PC-3 (cell line): Measurements from ENCODE around the gene RASD2. TPM values are rescaled to one million over a fixed set of nuclear protein-coding genes. Genes with fewer than 3 reads are reported as not detected.

Experiments used
- ATAC-seq: fragments of 200-7000 bp; cut with Tn5 transposase; 2 replicates; pipeline ENCODE4 v1.9.1; 2020; ENCODE audit warnings: mild to moderate bottlenecking, moderate library complexity
- BruUV-seq: library from RNA; stranded (reverse); fragments of 400-500 nt; replicated peaks from 2 replicates; lab custom pipeline; 2021; lab: Mats Ljungman, UMichigan
- CTCF ChIA-PET: fragments of 300-600 bp; sonication (Branson Sonifier 250); formaldehyde crosslinking; loops from one replicate; lab custom pipeline; 2022; ENCODE audit warnings: antibody characterized with exemption; lab: Charles Lee
- POLR2A ChIA-PET: fragments of 300-600 bp; sonication (Branson Sonifier 250); formaldehyde crosslinking; loops from one replicate; lab custom pipeline; 2022; ENCODE audit warnings: antibody characterized with exemption; ENCODE audit not compliant: unreplicated experiment; lab: Charles Lee
- DNase-seq: peaks from one replicate; pipeline ENCODE4 v3.0.0-alpha.2; 2015
- H2AFZ ChIP-seq: fragments of 300-600 bp; sonication (generic); 2 replicates; pipeline ENCODE4 v1.6.0; 2016; ENCODE audit warnings: antibody characterized with exemption, low read length
- H3F3A ChIP-seq: fragments of 300-600 bp; sonication (generic); one replicate; pipeline ENCODE4 v1.6.0; 2017; ENCODE audit warnings: antibody characterized with exemption, low read length, control low read depth, mild to moderate bottlenecking; ENCODE audit not compliant: unreplicated experiment
- H3K27ac ChIP-seq: fragments of 300-600 bp; sonication (generic); 2 replicates; pipeline ENCODE4 v1.5.1; 2016; ENCODE audit warnings: mild to moderate bottlenecking, low read length
- H3K27me3 ChIP-seq: fragments of 300-600 bp; sonication (generic); 2 replicates; pipeline ENCODE4 v1.6.1; 2016; ENCODE audit warnings: low read length, mixed read lengths
- H3K36me3 ChIP-seq: fragments of 300-600 bp; sonication (generic); 2 replicates; pipeline ENCODE4 v1.6.1; 2016; ENCODE audit warnings: low read depth, mixed run types, low read length, mixed read lengths
- H3K4me1 ChIP-seq: fragments of 300-600 bp; sonication (generic); 2 replicates; pipeline ENCODE4 v1.5.1; 2016; ENCODE audit warnings: low read length; ENCODE audit not compliant: insufficient read depth
- H3K4me2 ChIP-seq: fragments of 300-600 bp; sonication (generic); 2 replicates; pipeline ENCODE4 v1.6.0; 2016; ENCODE audit warnings: low read length
- H3K4me3 ChIP-seq: fragments of 300-600 bp; sonication (generic); 2 replicates; pipeline ENCODE4 v1.5.1; 2016; ENCODE audit warnings: mild to moderate bottlenecking, low read length, mixed read lengths
- H3K79me2 ChIP-seq: fragments of 300-600 bp; sonication (generic); 2 replicates; pipeline ENCODE4 v1.6.1; 2017; ENCODE audit warnings: low read length, mixed read lengths
- H3K9ac ChIP-seq: fragments of 300-600 bp; sonication (generic); 2 replicates; pipeline ENCODE4 v1.6.0; 2016; ENCODE audit warnings: mild to moderate bottlenecking, low read length
- H3K9me2 ChIP-seq: fragments of 300-600 bp; sonication (generic); replicated peaks from 2 replicates; pipeline ENCODE4 v1.6.1; 2016; ENCODE audit warnings: mixed run types, low read length, mixed read lengths
- H3K9me3 ChIP-seq: fragments of 300-600 bp; sonication (generic); 2 replicates; pipeline ENCODE4 v1.6.1; 2016; ENCODE audit warnings: low read length, mixed read lengths
- H4K20me1 ChIP-seq: fragments of 300-600 bp; sonication (generic); 2 replicates; pipeline ENCODE4 v1.6.1; 2016; ENCODE audit warnings: low read length, mixed read lengths
- EZH2 ChIP-seq: fragments of 300-600 bp; sonication (generic); IDR thresholded peaks from one replicate; pipeline ENCODE4 v1.6.1; 2017; ENCODE audit warnings: antibody characterized with exemption, mild to moderate bottlenecking, low read length; ENCODE audit not compliant: unreplicated experiment
- EZH2phosphoT487 ChIP-seq: fragments of 300-600 bp; sonication (generic); IDR thresholded peaks from 2 replicates; pipeline ENCODE4 v1.6.1; 2018; ENCODE audit warnings: mild to moderate bottlenecking, antibody characterized with exemption, low read length, borderline replicate concordance
- intact Hi-C: fragments of 100-400 bp; cut with micrococcal nuclease; formaldehyde crosslinking; loops from 2 replicates; pipeline ENCODE4 v1.9.0; 2023
- total RNA-seq: library from RNA; depleted of rRNA; stranded (reverse); fragments of >200 nt; gene quantifications from 2 replicates; pipeline ENCODE4 v1.2.3, GENCODE V29; 2014
- TF ChIP-seq, protein P1 (sequence below): fragments of 300-600 bp; sonication (generic); conservative IDR thresholded peaks from 2 replicates; pipeline ENCODE4 v1.5.1; 2017; ENCODE audit warnings: antibody characterized with exemption, low read depth, mild to moderate bottlenecking, low read length

The RASD2 gene
- total RNA-seq, 1 experiment from 2014 or later = 0.07 TPM

DNA sequence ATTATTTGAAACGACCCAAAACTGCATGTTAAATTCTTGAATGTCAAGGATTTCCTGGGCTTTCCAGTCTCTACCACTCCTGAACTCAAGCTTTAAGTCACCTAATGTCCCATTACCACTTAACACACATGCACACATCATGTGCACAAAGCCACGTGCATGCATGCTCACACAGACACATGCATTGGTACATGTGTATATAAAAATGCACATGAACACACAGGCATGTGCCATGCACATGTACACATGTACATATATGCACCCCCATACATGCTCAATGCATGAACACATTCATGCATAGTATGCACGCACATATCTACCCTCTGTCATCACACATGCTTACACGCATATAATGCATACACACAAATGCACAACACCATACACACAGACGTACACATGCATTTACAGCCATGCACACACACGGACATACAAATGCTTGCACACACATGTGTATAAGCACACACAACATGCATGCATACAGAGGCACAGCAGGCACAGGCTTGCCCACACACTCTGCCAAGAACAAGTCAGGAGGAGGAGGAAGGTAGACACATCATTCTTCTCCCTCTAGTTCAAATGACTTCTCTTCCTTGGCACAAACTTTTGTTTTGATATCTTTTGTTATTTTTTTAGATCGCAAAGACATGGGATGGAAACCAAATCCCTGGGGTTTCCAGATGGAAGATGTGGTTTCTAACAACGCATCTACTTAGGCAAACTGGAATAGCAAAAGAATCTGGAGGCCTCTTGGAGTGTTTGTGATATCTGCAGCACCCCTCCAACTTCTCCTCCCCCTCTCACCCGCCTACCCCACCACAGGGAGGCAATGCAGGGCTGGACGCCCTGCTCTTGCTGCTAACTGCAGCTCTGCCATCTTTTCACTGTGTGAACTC is 24.6 kb downstream of the RASD2 start:
- H4K20me1 ChIP-seq = no peaks in the 10 kb centered on the region
- BruUV-seq = no TSS peak
- TF ChIP-seq EZH2 (no peak), EZH2phosphoT487 (no peak)
- TF ChIP-seq, protein P1, sequence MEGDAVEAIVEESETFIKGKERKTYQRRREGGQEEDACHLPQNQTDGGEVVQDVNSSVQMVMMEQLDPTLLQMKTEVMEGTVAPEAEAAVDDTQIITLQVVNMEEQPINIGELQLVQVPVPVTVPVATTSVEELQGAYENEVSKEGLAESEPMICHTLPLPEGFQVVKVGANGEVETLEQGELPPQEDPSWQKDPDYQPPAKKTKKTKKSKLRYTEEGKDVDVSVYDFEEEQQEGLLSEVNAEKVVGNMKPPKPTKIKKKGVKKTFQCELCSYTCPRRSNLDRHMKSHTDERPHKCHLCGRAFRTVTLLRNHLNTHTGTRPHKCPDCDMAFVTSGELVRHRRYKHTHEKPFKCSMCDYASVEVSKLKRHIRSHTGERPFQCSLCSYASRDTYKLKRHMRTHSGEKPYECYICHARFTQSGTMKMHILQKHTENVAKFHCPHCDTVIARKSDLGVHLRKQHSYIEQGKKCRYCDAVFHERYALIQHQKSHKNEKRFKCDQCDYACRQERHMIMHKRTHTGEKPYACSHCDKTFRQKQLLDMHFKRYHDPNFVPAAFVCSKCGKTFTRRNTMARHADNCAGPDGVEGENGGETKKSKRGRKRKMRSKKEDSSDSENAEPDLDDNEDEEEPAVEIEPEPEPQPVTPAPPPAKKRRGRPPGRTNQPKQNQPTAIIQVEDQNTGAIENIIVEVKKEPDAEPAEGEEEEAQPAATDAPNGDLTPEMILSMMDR = no peak
- no peaks in the 10 kb centered on the region for H3K9me3 ChIP-seq
- no peak overlapping the region for H3K27ac ChIP-seq
- ChIA-PET CTCF (no interaction called here), POLR2A (no interaction called here)
- ATAC-seq (no peak), DNase-seq (no peak)
- H3K9ac ChIP-seq = no peak overlapping the region
- no peak overlapping the region for H3K4me2 ChIP-seq
- no peaks in the 10 kb centered on the region for H3K9me2 ChIP-seq
- H3K27me3 ChIP-seq = no peaks in the 10 kb centered on the region
- intact Hi-C loops = no loop called here
- peaks cover 18% of the 10 kb centered on the region for H3K4me1 ChIP-seq
- no peaks in the 10 kb centered on the region for H3F3A ChIP-seq
- H3K36me3 ChIP-seq = no peaks in the 10 kb centered on the region
- H2AFZ ChIP-seq = no peak overlapping the region
- H3K4me3 ChIP-seq = no peak overlapping the region
- no peaks in the 10 kb centered on the region for H3K79me2 ChIP-seq

DNA sequence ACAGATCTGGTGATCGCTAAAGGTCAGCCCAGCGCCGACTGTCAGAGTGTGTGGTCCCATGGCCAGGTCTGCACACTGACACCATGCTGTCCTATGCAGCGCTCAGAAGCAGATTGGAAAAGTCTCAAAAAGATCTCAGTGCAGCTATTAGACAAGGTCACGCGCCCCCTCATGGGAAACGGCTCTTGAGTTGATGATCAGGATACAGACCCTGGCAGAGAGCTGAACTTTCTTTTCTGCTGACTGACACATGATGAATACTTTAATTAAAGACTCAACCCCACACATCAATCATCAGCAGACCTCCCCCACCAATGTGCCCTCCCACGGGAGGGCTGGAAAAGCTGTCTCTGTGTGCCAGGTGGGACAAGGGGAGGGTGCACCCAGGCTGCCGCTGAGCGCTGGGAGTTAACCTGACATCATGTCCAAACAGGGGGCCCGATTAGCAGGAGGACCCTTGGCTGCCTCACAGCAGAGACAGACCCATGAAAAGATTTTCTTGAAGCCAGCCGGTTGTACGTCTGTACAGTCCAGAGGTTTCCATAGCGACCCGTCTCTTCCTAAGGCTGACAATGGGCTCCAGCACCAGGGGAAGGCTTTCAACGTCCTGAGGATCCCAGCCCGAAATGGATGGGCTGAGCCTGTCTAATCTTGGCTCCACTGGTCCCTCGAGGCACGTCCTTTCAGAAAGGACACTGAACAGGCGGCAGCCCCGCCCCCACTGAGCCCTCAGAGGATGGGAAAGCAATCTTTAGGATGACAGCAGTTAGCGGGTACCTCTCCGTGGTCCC is 26.9 kb downstream of the RASD2 start:
- Histone ChIP-seq H3K27me3 (no peaks in the 10 kb centered on the region), H3K36me3 (no peaks in the 10 kb centered on the region), H3K4me2 (no peak overlapping the region), H4K20me1 (no peaks in the 10 kb centered on the region), H2AFZ (no peak overlapping the region), H3K4me3 (no peak overlapping the region), H3K9ac (no peak overlapping the region), H3K9me3 (no peaks in the 10 kb centered on the region), H3K79me2 (no peaks in the 10 kb centered on the region), H3F3A (no peaks in the 10 kb centered on the region), H3K27ac (no peak overlapping the region), H3K4me1 (peaks cover 18% of the 10 kb centered on the region), H3K9me2 (no peaks in the 10 kb centered on the region)
- DNase-seq (no peak), ATAC-seq (no peak)
- ChIA-PET POLR2A (no interaction called here), CTCF (no interaction called here)
- intact Hi-C loops = no loop called here
- BruUV-seq = no TSS peak
- TF ChIP-seq EZH2phosphoT487 = no peak
- TF ChIP-seq, protein P1 = no peak
